ENCODE measurements around the gene CNGA2. TPM values are rescaled to one million over a fixed set of nuclear protein-coding genes. Genes with fewer than 3 reads are reported as not detected.
A peak's percentile ranks its signal among the peaks of the same experiment; 100 is the strongest.

Gene CNGA2
- total and polyA plus RNA-seq, 2 experiments from 2014 or later = not detected

DNA sequence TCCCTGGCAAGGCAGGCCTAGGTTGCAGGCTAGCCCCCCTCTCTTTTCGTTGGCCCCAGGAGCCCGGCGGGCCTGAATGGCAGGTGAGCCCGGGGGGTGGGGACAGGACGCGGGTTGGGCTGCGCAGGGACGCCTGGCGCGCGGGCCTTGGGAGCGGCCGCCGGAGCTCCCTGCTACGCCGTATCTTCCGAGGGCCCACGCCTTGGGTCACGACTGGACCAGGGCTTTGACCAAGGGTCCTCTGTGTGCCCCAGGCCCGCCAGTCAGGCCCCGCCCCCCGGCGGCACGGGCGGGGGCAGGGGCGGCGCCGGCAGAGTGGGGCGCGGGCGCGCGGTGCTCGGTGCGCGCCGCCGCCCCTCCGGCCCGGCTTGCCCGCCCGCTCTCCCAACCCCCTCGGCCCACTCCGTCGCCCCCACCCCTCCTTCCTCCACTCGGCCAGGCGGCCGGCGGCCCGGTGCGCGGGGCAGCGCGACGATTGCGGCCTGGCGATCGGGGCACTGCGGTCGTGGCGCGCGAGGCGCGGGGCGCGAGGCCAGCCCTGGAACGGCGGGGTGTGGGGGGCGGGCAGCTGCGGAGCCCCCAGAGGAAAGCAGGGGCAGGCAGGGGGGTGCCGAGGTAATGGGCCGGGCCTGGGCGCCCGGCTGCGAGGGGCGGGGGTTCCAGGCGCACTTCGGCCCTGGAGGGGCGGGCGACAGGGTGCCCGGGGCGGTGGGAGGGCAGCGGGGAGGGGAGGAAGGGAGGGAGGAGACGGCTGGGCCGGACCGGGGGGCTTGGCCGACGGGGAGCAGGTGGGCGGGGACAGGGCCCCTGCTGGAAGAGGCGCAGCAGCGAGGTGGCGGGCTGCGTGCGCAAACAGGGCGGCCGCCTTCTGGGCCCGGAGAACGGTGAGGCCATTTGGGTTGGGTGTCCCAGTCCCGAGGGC, 39.6 kb upstream of the CNGA2 start, which contains the start of gene PRRG3:
TSS of gene PRRG3 (plus strand) at position 798 of the 922 bp plus-strand sequence. CDS start 3,357 bp downstream, outside the sequence.
- TF ChIP-seq POLR2AphosphoS5 (IDR thresholded peaks at IDR 0.05; ENCODE audit: low read depth) (0 out of 2 replicates have a peak, but pooled peaks have one; percentile 38), CREB1 (CRISPR knock-in tag; IDR thresholded peaks at IDR 0.05; ENCODE audit: low read depth) (no peak)
- peaks cover 5% of the 10 kb centered on the region; the same call in 1 of the 2 replicates for H3K4me1 ChIP-seq (ENCODE audit: insufficient read depth)
- H3K27ac ChIP-seq (ENCODE audit: low read depth) = no peak within 1 kb of the TSS
- no peak within 1 kb of the TSS for H3K27ac Mint-ChIP-seq
- H2AFZ ChIP-seq = peak within 1 kb of the TSS; percentile 38; the same call in 1 of the 2 replicates
- peak within 1 kb of the TSS; percentile 79 for H3K4me3 Mint-ChIP-seq
- peak within 1 kb of the TSS; percentile 53 for H3K4me3 ChIP-seq
- H3K27me3 ChIP-seq (ENCODE audit: insufficient read depth) = peaks cover 4% of the 10 kb centered on the region; the same call in 1 of the 2 replicates
- H3K4me1 Mint-ChIP-seq = peaks cover 7% of the 10 kb centered on the region
- no peaks in the 10 kb centered on the region for H3K9me2 ChIP-seq (ENCODE audit: insufficient read depth)
- no peaks in the 10 kb centered on the region for H3F3A ChIP-seq (replicated peaks; ENCODE audit: low read depth)
- H3K79me2 ChIP-seq (replicated peaks; ENCODE audit: insufficient read depth) = no peaks in the 10 kb centered on the region
- H4K20me1 ChIP-seq (replicated peaks; ENCODE audit: insufficient read depth) = no peaks in the 10 kb centered on the region
- no peaks in the 10 kb centered on the region for H3K36me3 ChIP-seq (ENCODE audit: insufficient read depth)
- peak; percentile 71 for ATAC-seq
- H3K9me3 Mint-ChIP-seq = no peaks in the 10 kb centered on the region
- H3K27me3 Mint-ChIP-seq (ENCODE audit: insufficient read depth, low read depth, poor library complexity) = peaks cover 13% of the 10 kb centered on the region
- peak; percentile 48 for DNase-seq (ENCODE audit: low spot score)
- no peaks in the 10 kb centered on the region for H3K36me3 Mint-ChIP-seq (ENCODE audit: low read depth)
- peak within 1 kb of the TSS; percentile 74 for H3K4me2 ChIP-seq

DNA sequence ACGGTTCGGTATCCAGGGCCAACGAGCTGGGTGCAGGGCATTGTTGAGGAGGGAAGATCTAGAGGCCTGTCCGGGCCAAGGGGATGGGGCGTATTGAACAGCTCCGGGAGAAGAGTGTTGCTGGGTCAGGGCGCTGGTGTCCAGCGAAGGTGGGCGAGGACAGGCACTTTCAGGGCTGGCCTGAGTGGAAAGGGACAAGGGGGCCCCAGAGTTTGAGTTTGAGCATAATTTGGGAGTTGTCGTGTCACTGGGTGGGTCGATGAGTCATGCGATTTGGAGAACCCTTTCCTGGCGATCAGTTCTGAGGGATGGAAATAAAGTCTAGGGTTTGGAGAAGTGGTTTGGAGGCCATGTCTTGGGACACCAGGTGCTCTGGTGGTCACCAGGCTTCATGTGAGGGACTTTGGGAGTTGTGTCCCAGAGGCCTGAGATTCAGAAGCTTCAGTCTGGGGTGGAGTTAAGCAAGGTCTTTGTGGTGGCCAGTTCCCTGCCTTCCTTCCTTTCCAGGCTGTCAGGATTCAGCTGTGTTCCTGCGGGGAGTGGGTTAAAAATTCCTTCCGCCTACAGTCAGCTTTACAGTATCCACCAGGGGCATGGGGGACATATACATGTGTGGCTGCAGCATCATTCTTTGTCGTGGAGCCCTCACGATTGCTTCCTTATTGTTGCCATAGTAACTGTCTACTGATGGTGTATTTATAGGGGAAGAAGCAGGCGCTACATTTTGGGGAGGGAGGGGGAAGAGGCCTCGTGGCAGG, 38.8 kb upstream of the CNGA2 start:
- Mint-ChIP-seq H3K27ac (no peak overlapping the region), H3K9me3 (no peaks in the 10 kb centered on the region), H3K36me3 (ENCODE audit: low read depth) (no peaks in the 10 kb centered on the region), H3K4me1 (peaks cover 7% of the 10 kb centered on the region), H3K4me3 (peak overlapping the region; percentile 79), H3K27me3 (ENCODE audit: insufficient read depth, low read depth, poor library complexity) (peaks cover 13% of the 10 kb centered on the region)
- H3K4me1 ChIP-seq (ENCODE audit: insufficient read depth) = peaks cover 5% of the 10 kb centered on the region; the same call in 1 of the 2 replicates
- DNase-seq (ENCODE audit: low spot score) = no peak
- no peaks in the 10 kb centered on the region for H3K36me3 ChIP-seq (ENCODE audit: insufficient read depth)
- H3K4me3 ChIP-seq = peak overlapping the region; percentile 53
- H3K9me2 ChIP-seq (ENCODE audit: insufficient read depth) = no peaks in the 10 kb centered on the region
- H3F3A ChIP-seq (replicated peaks; ENCODE audit: low read depth) = no peaks in the 10 kb centered on the region
- H3K27me3 ChIP-seq (ENCODE audit: insufficient read depth) = peaks cover 4% of the 10 kb centered on the region; the same call in 1 of the 2 replicates
- H2AFZ ChIP-seq = no peak overlapping the region
- H3K79me2 ChIP-seq (replicated peaks; ENCODE audit: insufficient read depth) = no peaks in the 10 kb centered on the region
- no peak for ATAC-seq
- H3K4me2 ChIP-seq = peak overlapping the region; percentile 74
- no peak overlapping the region for H3K27ac ChIP-seq (ENCODE audit: low read depth)
- H4K20me1 ChIP-seq (replicated peaks; ENCODE audit: insufficient read depth) = no peaks in the 10 kb centered on the region
- TF ChIP-seq, protein P1, sequence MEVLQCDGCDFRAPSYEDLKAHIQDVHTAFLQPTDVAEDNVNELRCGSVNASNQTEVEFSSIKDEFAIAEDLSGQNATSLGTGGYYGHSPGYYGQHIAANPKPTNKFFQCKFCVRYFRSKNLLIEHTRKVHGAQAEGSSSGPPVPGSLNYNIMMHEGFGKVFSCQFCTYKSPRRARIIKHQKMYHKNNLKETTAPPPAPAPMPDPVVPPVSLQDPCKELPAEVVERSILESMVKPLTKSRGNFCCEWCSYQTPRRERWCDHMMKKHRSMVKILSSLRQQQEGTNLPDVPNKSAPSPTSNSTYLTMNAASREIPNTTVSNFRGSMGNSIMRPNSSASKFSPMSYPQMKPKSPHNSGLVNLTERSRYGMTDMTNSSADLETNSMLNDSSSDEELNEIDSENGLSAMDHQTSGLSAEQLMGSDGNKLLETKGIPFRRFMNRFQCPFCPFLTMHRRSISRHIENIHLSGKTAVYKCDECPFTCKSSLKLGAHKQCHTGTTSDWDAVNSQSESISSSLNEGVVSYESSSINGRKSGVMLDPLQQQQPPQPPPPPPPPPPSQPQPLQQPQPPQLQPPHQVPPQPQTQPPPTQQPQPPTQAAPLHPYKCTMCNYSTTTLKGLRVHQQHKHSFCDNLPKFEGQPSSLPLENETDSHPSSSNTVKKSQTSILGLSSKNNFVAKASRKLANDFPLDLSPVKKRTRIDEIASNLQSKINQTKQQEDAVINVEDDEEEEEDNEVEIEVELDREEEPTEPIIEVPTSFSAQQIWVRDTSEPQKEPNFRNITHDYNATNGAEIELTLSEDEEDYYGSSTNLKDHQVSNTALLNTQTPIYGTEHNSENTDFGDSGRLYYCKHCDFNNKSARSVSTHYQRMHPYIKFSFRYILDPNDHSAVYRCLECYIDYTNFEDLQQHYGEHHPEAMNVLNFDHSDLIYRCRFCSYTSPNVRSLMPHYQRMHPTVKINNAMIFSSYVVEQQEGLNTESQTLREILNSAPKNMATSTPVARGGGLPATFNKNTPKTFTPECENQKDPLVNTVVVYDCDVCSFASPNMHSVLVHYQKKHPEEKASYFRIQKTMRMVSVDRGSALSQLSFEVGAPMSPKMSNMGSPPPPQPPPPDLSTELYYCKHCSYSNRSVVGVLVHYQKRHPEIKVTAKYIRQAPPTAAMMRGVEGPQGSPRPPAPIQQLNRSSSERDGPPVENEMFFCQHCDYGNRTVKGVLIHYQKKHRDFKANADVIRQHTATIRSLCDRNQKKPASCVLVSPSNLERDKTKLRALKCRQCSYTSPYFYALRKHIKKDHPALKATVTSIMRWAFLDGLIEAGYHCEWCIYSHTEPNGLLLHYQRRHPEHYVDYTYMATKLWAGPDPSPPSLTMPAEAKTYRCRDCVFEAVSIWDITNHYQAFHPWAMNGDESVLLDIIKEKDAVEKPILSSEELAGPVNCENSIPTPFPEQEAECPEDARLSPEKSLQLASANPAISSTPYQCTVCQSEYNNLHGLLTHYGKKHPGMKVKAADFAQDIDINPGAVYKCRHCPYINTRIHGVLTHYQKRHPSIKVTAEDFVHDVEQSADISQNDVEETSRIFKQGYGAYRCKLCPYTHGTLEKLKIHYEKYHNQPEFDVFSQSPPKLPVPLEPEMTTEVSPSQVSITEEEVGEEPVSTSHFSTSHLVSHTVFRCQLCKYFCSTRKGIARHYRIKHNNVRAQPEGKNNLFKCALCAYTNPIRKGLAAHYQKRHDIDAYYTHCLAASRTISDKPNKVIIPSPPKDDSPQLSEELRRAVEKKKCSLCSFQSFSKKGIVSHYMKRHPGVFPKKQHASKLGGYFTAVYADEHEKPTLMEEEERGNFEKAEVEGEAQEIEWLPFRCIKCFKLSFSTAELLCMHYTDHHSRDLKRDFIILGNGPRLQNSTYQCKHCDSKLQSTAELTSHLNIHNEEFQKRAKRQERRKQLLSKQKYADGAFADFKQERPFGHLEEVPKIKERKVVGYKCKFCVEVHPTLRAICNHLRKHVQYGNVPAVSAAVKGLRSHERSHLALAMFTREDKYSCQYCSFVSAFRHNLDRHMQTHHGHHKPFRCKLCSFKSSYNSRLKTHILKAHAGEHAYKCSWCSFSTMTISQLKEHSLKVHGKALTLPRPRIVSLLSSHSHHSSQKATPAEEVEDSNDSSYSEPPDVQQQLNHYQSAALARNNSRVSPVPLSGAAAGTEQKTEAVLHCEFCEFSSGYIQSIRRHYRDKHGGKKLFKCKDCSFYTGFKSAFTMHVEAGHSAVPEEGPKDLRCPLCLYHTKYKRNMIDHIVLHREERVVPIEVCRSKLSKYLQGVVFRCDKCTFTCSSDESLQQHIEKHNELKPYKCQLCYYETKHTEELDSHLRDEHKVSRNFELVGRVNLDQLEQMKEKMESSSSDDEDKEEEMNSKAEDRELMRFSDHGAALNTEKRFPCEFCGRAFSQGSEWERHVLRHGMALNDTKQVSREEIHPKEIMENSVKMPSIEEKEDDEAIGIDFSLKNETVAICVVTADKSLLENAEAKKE (CRISPR knock-in tag; IDR thresholded peaks at IDR 0.05) = no peak
- TF ChIP-seq POLR2AphosphoS5 (IDR thresholded peaks at IDR 0.05; ENCODE audit: low read depth) = no peak
- no peak for TF ChIP-seq EZH2 (IDR thresholded peaks at IDR 0.05; ENCODE audit: low read depth, unreplicated experiment)
- no peak for TF ChIP-seq CREB1 (CRISPR knock-in tag; IDR thresholded peaks at IDR 0.05; ENCODE audit: low read depth)
- TF ChIP-seq ZNF114 (CRISPR knock-in tag; IDR thresholded peaks at IDR 0.05) = no peak
- TF ChIP-seq JUNB (IDR thresholded peaks at IDR 0.05; ENCODE audit: unreplicated experiment) = no peak
- no peak for TF ChIP-seq ZNF331 (CRISPR knock-in tag; IDR thresholded peaks at IDR 0.05; ENCODE audit: low read depth)
- TF ChIP-seq, protein P2, sequence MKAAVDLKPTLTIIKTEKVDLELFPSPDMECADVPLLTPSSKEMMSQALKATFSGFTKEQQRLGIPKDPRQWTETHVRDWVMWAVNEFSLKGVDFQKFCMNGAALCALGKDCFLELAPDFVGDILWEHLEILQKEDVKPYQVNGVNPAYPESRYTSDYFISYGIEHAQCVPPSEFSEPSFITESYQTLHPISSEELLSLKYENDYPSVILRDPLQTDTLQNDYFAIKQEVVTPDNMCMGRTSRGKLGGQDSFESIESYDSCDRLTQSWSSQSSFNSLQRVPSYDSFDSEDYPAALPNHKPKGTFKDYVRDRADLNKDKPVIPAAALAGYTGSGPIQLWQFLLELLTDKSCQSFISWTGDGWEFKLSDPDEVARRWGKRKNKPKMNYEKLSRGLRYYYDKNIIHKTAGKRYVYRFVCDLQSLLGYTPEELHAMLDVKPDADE (IDR thresholded peaks at IDR 0.05) = no peak
- TF ChIP-seq, protein P3, sequence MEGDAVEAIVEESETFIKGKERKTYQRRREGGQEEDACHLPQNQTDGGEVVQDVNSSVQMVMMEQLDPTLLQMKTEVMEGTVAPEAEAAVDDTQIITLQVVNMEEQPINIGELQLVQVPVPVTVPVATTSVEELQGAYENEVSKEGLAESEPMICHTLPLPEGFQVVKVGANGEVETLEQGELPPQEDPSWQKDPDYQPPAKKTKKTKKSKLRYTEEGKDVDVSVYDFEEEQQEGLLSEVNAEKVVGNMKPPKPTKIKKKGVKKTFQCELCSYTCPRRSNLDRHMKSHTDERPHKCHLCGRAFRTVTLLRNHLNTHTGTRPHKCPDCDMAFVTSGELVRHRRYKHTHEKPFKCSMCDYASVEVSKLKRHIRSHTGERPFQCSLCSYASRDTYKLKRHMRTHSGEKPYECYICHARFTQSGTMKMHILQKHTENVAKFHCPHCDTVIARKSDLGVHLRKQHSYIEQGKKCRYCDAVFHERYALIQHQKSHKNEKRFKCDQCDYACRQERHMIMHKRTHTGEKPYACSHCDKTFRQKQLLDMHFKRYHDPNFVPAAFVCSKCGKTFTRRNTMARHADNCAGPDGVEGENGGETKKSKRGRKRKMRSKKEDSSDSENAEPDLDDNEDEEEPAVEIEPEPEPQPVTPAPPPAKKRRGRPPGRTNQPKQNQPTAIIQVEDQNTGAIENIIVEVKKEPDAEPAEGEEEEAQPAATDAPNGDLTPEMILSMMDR (conservative IDR thresholded peaks at IDR 0.05; ENCODE audit: low read depth in 2 of 2) = no peak

Measured in GM23338 (cell line).